ENCODE data around the gene ERC2. TPM values are rescaled to one million over a fixed set of nuclear protein-coding genes. Genes with fewer than 3 reads are reported as not detected.

Gene ERC2
- total RNA-seq, 2 experiments from 2014 or later = not detected

GRCh38 chr3:56113231-56113630, 355.0 kb downstream of the ERC2 start:
- BruUV-seq (replicated peaks) = no TSS peak
- Histone ChIP-seq H2AFZ (ENCODE audit: low read length) (no peak overlapping the region), H3K9me2 (ENCODE audit: insufficient read depth, low read length) (no peaks in the 10 kb centered on the region)

GRCh38 chr3:56111606-56112304, 356.5 kb downstream of the ERC2 start:
- intact Hi-C loops (cut with micrococcal nuclease; ENCODE audit: unreplicated experiment) = no loop called here
- CTCF ChIA-PET (ENCODE audit: unreplicated experiment) = no interaction called here
- POLR2A ChIA-PET = no interaction called here

More at GRCh38 chr3:56113231-56113630, 355.0 kb downstream of the ERC2 start:
- Histone ChIP-seq H3K27ac (ENCODE audit: low read depth, low read length, poor library complexity, severe bottlenecking) (no peak overlapping the region), H3K4me1 (ENCODE audit: insufficient read depth, low read length, poor library complexity, severe bottlenecking) (no peaks in the 10 kb centered on the region), H3K9me3 (ENCODE audit: low read length) (no peaks in the 10 kb centered on the region), H3K79me2 (ENCODE audit: insufficient read depth, low read depth, low read length) (no peaks in the 10 kb centered on the region), H3K4me3 (ENCODE audit: low read depth, low read length, poor library complexity, severe bottlenecking) (no peak overlapping the region), H3K4me2 (ENCODE audit: low read length) (no peak overlapping the region), H4K20me1 (ENCODE audit: insufficient read depth, low read length) (no peaks in the 10 kb centered on the region), H3K36me3 (ENCODE audit: insufficient read depth, low read length) (no peaks in the 10 kb centered on the region)
- TF ChIP-seq, protein P1, sequence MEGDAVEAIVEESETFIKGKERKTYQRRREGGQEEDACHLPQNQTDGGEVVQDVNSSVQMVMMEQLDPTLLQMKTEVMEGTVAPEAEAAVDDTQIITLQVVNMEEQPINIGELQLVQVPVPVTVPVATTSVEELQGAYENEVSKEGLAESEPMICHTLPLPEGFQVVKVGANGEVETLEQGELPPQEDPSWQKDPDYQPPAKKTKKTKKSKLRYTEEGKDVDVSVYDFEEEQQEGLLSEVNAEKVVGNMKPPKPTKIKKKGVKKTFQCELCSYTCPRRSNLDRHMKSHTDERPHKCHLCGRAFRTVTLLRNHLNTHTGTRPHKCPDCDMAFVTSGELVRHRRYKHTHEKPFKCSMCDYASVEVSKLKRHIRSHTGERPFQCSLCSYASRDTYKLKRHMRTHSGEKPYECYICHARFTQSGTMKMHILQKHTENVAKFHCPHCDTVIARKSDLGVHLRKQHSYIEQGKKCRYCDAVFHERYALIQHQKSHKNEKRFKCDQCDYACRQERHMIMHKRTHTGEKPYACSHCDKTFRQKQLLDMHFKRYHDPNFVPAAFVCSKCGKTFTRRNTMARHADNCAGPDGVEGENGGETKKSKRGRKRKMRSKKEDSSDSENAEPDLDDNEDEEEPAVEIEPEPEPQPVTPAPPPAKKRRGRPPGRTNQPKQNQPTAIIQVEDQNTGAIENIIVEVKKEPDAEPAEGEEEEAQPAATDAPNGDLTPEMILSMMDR (conservative IDR thresholded peaks at IDR 0.05; ENCODE audit: low read length) = no peak
- no peak for TF ChIP-seq EZH2phosphoT487 (IDR thresholded peaks at IDR 0.05; ENCODE audit: borderline replicate concordance, low read depth, low read length)
- ChIA-PET CTCF (ENCODE audit: unreplicated experiment) (no interaction called here), POLR2A (interaction anchor here (0.7 kb wide), 1 partner anchor 10 kb away, joined by 3 read pairs; no protein-coding TSS in a partner anchor)
- intact Hi-C loops (cut with micrococcal nuclease; ENCODE audit: unreplicated experiment) = no loop called here
- no peak for DNase-seq (ENCODE audit: low spot score)

GRCh38 chr3:56110886-56111285, 357.4 kb downstream of the ERC2 start:
- H3K4me2 ChIP-seq (ENCODE audit: low read length) = no peak overlapping the region
- no peaks in the 10 kb centered on the region for H3K4me1 ChIP-seq (ENCODE audit: insufficient read depth, low read length, poor library complexity, severe bottlenecking)
- no peaks in the 10 kb centered on the region for H3K79me2 ChIP-seq (ENCODE audit: insufficient read depth, low read depth, low read length)
- BruUV-seq (replicated peaks) = no TSS peak
- H4K20me1 ChIP-seq (ENCODE audit: insufficient read depth, low read length) = no peaks in the 10 kb centered on the region
- no peaks in the 10 kb centered on the region for H3K36me3 ChIP-seq (ENCODE audit: insufficient read depth, low read length)
- H3K9me2 ChIP-seq (ENCODE audit: insufficient read depth, low read length) = no peaks in the 10 kb centered on the region
- H3K4me3 ChIP-seq (ENCODE audit: low read depth, low read length, poor library complexity, severe bottlenecking) = no peak overlapping the region
- no peak for DNase-seq (ENCODE audit: low spot score)
- ChIA-PET POLR2A (no interaction called here), CTCF (ENCODE audit: unreplicated experiment) (no interaction called here)
- intact Hi-C loops (cut with micrococcal nuclease; ENCODE audit: unreplicated experiment) = no loop called here
- no peaks in the 10 kb centered on the region for H3K9me3 ChIP-seq (ENCODE audit: low read length)
- no peak overlapping the region for H3K27ac ChIP-seq (ENCODE audit: low read depth, low read length, poor library complexity, severe bottlenecking)
- H2AFZ ChIP-seq (ENCODE audit: low read length) = no peak overlapping the region
- TF ChIP-seq, protein P1 (conservative IDR thresholded peaks at IDR 0.05; ENCODE audit: low read length) = no peak
- no peak for TF ChIP-seq EZH2phosphoT487 (IDR thresholded peaks at IDR 0.05; ENCODE audit: borderline replicate concordance, low read depth, low read length)

More at GRCh38 chr3:56111606-56112304, 356.5 kb downstream of the ERC2 start:
- Histone ChIP-seq H3K9me2 (ENCODE audit: insufficient read depth, low read length) (no peaks in the 10 kb centered on the region), H4K20me1 (ENCODE audit: insufficient read depth, low read length) (no peaks in the 10 kb centered on the region), H3K36me3 (ENCODE audit: insufficient read depth, low read length) (no peaks in the 10 kb centered on the region), H3K4me1 (ENCODE audit: insufficient read depth, low read length, poor library complexity, severe bottlenecking) (no peaks in the 10 kb centered on the region), H3K9me3 (ENCODE audit: low read length) (no peaks in the 10 kb centered on the region), H3K79me2 (ENCODE audit: insufficient read depth, low read depth, low read length) (no peaks in the 10 kb centered on the region), H2AFZ (ENCODE audit: low read length) (no peak overlapping the region), H3K4me3 (ENCODE audit: low read depth, low read length, poor library complexity, severe bottlenecking) (no peak overlapping the region), H3K27ac (ENCODE audit: low read depth, low read length, poor library complexity, severe bottlenecking) (no peak overlapping the region), H3K4me2 (ENCODE audit: low read length) (no peak overlapping the region)
- no peak for DNase-seq (ENCODE audit: low spot score)
- BruUV-seq (replicated peaks) = no TSS peak
- TF ChIP-seq, protein P1 (conservative IDR thresholded peaks at IDR 0.05; ENCODE audit: low read length) = no peak
- no peak for TF ChIP-seq EZH2phosphoT487 (IDR thresholded peaks at IDR 0.05; ENCODE audit: borderline replicate concordance, low read depth, low read length)

Measured in OCI-LY7 (cell line).